ENCODE data around the gene CD8B. TPM values are rescaled to one million over a fixed set of nuclear protein-coding genes. Genes with fewer than 3 reads are reported as not detected.

Gene CD8B
- total RNA-seq, 1 donor from 2014 or later, result not detected

GRCh38 chr2:86788881-86789686 is 72.6 kb downstream of the CD8B start:
- Histone ChIP-seq H3K79me2 (ENCODE audit: insufficient read depth, low read length) (no peaks in the 10 kb centered on the region), H3K4me1 (ENCODE audit: insufficient read depth, low read length) (no peaks in the 10 kb centered on the region), H3K27ac (ENCODE audit: low read depth, low read length) (no peak overlapping the region), H3K4me2 (ENCODE audit: low read length) (peak overlapping the region; percentile 48), H3K27me3 (ENCODE audit: insufficient read depth, low read length) (peaks cover 62% of the 10 kb centered on the region), H3K9ac (ENCODE audit: low read length) (no peak overlapping the region), H3K9me3 (ENCODE audit: insufficient read depth, low read depth, low read length) (peaks cover 7% of the 10 kb centered on the region), H2AFZ (ENCODE audit: low read depth, low read length) (peak overlapping the region; percentile 54), H3K36me3 (ENCODE audit: insufficient read depth, low read length) (no peaks in the 10 kb centered on the region), H3K4me3 (ENCODE audit: insufficient read depth, low read depth, low read length) (no peak overlapping the region), H4K20me1 (ENCODE audit: insufficient read depth, low read length) (no peaks in the 10 kb centered on the region)
- FAIRE-seq (no peak), DNase-seq (ENCODE audit: low read depth) (no peak)
- H3K9me3 Mint-ChIP-seq (ENCODE audit: unreplicated experiment), result peaks cover 8% of the 10 kb centered on the region
- no peak overlapping the region for H3K4me3 Mint-ChIP-seq (ENCODE audit: unreplicated experiment)
- TF ChIP-seq EZH2 (IDR thresholded peaks at IDR 0.05; ENCODE audit: insufficient read depth, low read length) (peak; percentile 89), CTCF (IDR thresholded peaks at IDR 0.05; ENCODE audit: insufficient read depth, low read depth, low read length) (no peak)
- H3K27me3 Mint-ChIP-seq (ENCODE audit: low read depth, unreplicated experiment), result peaks cover 68% of the 10 kb centered on the region
- peaks cover 5% of the 10 kb centered on the region for H3K36me3 Mint-ChIP-seq (ENCODE audit: low read depth, unreplicated experiment)
- peaks cover 5% of the 10 kb centered on the region for H3K4me1 Mint-ChIP-seq (ENCODE audit: low read depth, unreplicated experiment)
- no peak overlapping the region for H3K27ac Mint-ChIP-seq (ENCODE audit: unreplicated experiment)

DNA sequence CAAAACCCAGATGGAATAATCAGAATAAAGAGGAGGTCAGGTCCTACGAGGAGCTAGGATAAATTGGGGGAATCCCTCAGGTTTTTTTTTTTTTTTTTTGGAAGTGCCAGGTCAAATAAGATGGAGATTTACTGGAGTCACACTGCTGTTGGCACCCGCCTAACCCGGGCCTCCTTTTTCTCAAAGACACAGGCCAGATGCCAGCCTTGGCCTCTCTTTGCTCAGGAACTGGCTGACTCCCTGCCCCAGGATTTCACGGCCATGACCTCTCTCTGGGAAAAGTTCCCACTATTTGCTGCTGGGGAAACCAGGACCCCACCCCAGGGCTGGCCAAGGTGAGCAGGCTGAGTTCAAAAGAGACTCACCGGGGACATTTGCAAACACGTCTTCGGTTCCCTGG is 73.5 kb downstream of the CD8B start:
- no peak overlapping the region for H3K9ac ChIP-seq (ENCODE audit: low read length)
- Mint-ChIP-seq H3K9me3 (ENCODE audit: unreplicated experiment) (peaks cover 8% of the 10 kb centered on the region), H3K27ac (ENCODE audit: unreplicated experiment) (no peak overlapping the region), H3K27me3 (ENCODE audit: low read depth, unreplicated experiment) (peaks cover 59% of the 10 kb centered on the region), H3K36me3 (ENCODE audit: low read depth, unreplicated experiment) (peaks cover 5% of the 10 kb centered on the region), H3K4me3 (ENCODE audit: unreplicated experiment) (no peak overlapping the region), H3K4me1 (ENCODE audit: low read depth, unreplicated experiment) (peaks cover 5% of the 10 kb centered on the region)
- no peak overlapping the region for H3K4me3 ChIP-seq (ENCODE audit: insufficient read depth, low read depth, low read length)
- FAIRE-seq (no peak), DNase-seq (ENCODE audit: low read depth) (no peak)
- peaks cover 5% of the 10 kb centered on the region for H3K9me3 ChIP-seq (ENCODE audit: insufficient read depth, low read depth, low read length)
- H3K27ac ChIP-seq (ENCODE audit: low read depth, low read length), result no peak overlapping the region
- no peak overlapping the region for H2AFZ ChIP-seq (ENCODE audit: low read depth, low read length)
- H3K27me3 ChIP-seq (ENCODE audit: insufficient read depth, low read length), result peaks cover 55% of the 10 kb centered on the region
- H3K4me1 ChIP-seq (ENCODE audit: insufficient read depth, low read length), result no peaks in the 10 kb centered on the region
- no peaks in the 10 kb centered on the region for H4K20me1 ChIP-seq (ENCODE audit: insufficient read depth, low read length)
- H3K79me2 ChIP-seq (ENCODE audit: insufficient read depth, low read length), result no peaks in the 10 kb centered on the region
- H3K36me3 ChIP-seq (ENCODE audit: insufficient read depth, low read length), result no peaks in the 10 kb centered on the region
- TF ChIP-seq EZH2 (IDR thresholded peaks at IDR 0.05; ENCODE audit: insufficient read depth, low read length) (no peak), CTCF (IDR thresholded peaks at IDR 0.05; ENCODE audit: insufficient read depth, low read depth, low read length) (no peak)
- H3K4me2 ChIP-seq (ENCODE audit: low read length), result no peak overlapping the region

DNA sequence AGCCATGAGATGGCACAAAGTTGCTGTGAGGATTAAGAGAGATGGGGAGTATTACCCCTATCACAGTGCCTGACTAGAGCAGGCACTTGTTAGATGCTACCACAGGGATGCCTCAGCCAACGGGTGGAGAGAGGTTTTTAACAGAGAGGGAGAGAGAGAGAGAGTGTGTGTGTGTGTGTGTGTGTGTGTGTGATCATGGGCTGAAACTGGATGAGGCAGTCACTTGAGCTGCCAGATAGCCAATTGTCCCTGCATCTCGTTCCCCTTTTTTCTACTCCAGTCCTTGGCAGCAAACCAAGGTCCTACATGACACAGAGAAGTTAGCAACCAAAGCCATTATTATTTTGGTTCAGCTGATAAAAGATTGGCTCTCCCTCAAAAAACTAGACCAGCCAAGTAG is 74.0 kb downstream of the CD8B start:
- FAIRE-seq, result no peak
- H3K27me3 Mint-ChIP-seq (ENCODE audit: low read depth, unreplicated experiment), result peaks cover 55% of the 10 kb centered on the region
- no peaks in the 10 kb centered on the region for H4K20me1 ChIP-seq (ENCODE audit: insufficient read depth, low read length)
- H3K4me1 ChIP-seq (ENCODE audit: insufficient read depth, low read length), result no peaks in the 10 kb centered on the region
- H2AFZ ChIP-seq (ENCODE audit: low read depth, low read length), result no peak overlapping the region
- H3K9me3 Mint-ChIP-seq (ENCODE audit: unreplicated experiment), result peaks cover 8% of the 10 kb centered on the region
- H3K4me2 ChIP-seq (ENCODE audit: low read length), result no peak overlapping the region
- H3K36me3 ChIP-seq (ENCODE audit: insufficient read depth, low read length), result no peaks in the 10 kb centered on the region
- H3K79me2 ChIP-seq (ENCODE audit: insufficient read depth, low read length), result no peaks in the 10 kb centered on the region
- H3K9me3 ChIP-seq (ENCODE audit: insufficient read depth, low read depth, low read length), result peaks cover 3% of the 10 kb centered on the region
- no peak for TF ChIP-seq EZH2 (IDR thresholded peaks at IDR 0.05; ENCODE audit: insufficient read depth, low read length)
- TF ChIP-seq CTCF (IDR thresholded peaks at IDR 0.05; ENCODE audit: insufficient read depth, low read depth, low read length), result no peak
- no peak overlapping the region for H3K27ac ChIP-seq (ENCODE audit: low read depth, low read length)
- no peak overlapping the region for H3K9ac ChIP-seq (ENCODE audit: low read length)
- DNase-seq (ENCODE audit: low read depth), result no peak
- H3K27me3 ChIP-seq (ENCODE audit: insufficient read depth, low read length), result peaks cover 52% of the 10 kb centered on the region
- no peak overlapping the region for H3K27ac Mint-ChIP-seq (ENCODE audit: unreplicated experiment)
- no peak overlapping the region for H3K4me3 ChIP-seq (ENCODE audit: insufficient read depth, low read depth, low read length)
- no peak overlapping the region for H3K4me3 Mint-ChIP-seq (ENCODE audit: unreplicated experiment)
- H3K4me1 Mint-ChIP-seq (ENCODE audit: low read depth, unreplicated experiment), result peaks cover 5% of the 10 kb centered on the region
- H3K36me3 Mint-ChIP-seq (ENCODE audit: low read depth, unreplicated experiment), result peaks cover 5% of the 10 kb centered on the region
